A673 (cell line): ENCODE measurements around the gene IDH1. TPM values are rescaled to one million over a fixed set of nuclear protein-coding genes. Genes with fewer than 3 reads are reported as not detected.

Experiments
- BruUV-seq: library from RNA; stranded (reverse); fragments of 400-500 nt; replicated peaks from 2 replicates; lab custom pipeline; 2021; lab: Mats Ljungman, UMichigan
- CTCF ChIA-PET: fragments of 300-600 bp; sonication (Branson Sonifier 250); formaldehyde crosslinking; loops from one replicate; lab custom pipeline; 2022; ENCODE audit warnings: antibody characterized with exemption; lab: Charles Lee
- POLR2A ChIA-PET: fragments of 300-600 bp; sonication (Branson Sonifier 250); formaldehyde crosslinking; loops from one replicate; lab custom pipeline; 2022; ENCODE audit warnings: antibody characterized with exemption; ENCODE audit not compliant: low non-redundant PET; lab: Charles Lee
- DNase-seq: peaks from one replicate; pipeline ENCODE4 v3.0.0-alpha.2; 2015; ENCODE audit warnings: low spot score
- H3K27ac ChIP-seq: fragments of 200-600 bp; sonication (generic); 2 replicates; pipeline ENCODE4 v1.5.1; 2016; ENCODE audit warnings: mixed run types, low read depth, mild to moderate bottlenecking, mixed read lengths, antibody characterized with exemption, low read length; ENCODE audit not compliant: poor library complexity, severe bottlenecking
- H3K27me3 ChIP-seq: fragments of 200-600 bp; sonication (generic); replicated peaks from 2 replicates; pipeline ENCODE4 v1.6.1; 2017; ENCODE audit warnings: mixed run types, low read depth, mild to moderate bottlenecking, mixed read lengths, antibody characterized with exemption, low read length; ENCODE audit not compliant: insufficient read depth, poor library complexity
- H3K36me3 ChIP-seq: fragments of 200-600 bp; sonication (generic); 2 replicates; pipeline ENCODE4 v1.6.1; 2016; ENCODE audit warnings: mixed run types, mild to moderate bottlenecking, mixed read lengths, antibody characterized with exemption, low read length; ENCODE audit not compliant: insufficient read depth, poor library complexity, severe bottlenecking
- H3K4me1 ChIP-seq: fragments of 200-600 bp; sonication (generic); 2 replicates; pipeline ENCODE4 v1.6.1; 2017; ENCODE audit warnings: mixed run types, mild to moderate bottlenecking, mixed read lengths, antibody characterized with exemption, low read length; ENCODE audit not compliant: insufficient read depth, poor library complexity, severe bottlenecking
- H3K4me3 ChIP-seq: fragments of 200-600 bp; sonication (generic); 2 replicates; pipeline ENCODE4 v1.5.1; 2016; ENCODE audit warnings: low read depth, mixed run types, mild to moderate bottlenecking, mixed read lengths, low read length; ENCODE audit not compliant: poor library complexity, severe bottlenecking
- H3K9me3 ChIP-seq: fragments of 200-600 bp; sonication (generic); 2 replicates; pipeline ENCODE4 v1.6.1; 2016; ENCODE audit warnings: mixed run types, low read depth, mild to moderate bottlenecking, mixed read lengths, antibody characterized with exemption, low read length; ENCODE audit not compliant: poor library complexity, severe bottlenecking
- CTCF ChIP-seq: fragments of 300-800, 200-600 bp; sonication (generic); conservative IDR thresholded peaks from 2 replicates; pipeline ENCODE4 v1.5.1; 2017; ENCODE audit warnings: low read depth, mild to moderate bottlenecking, antibody characterized with exemption, low read length, moderate library complexity, mixed read lengths
- EZH2 ChIP-seq: fragments of 200-600 bp; sonication (generic); IDR thresholded peaks from 2 replicates; pipeline ENCODE4 v1.6.1; 2017; ENCODE audit warnings: borderline replicate concordance, low read depth, mild to moderate bottlenecking, mixed read lengths, antibody characterized with exemption, low read length; ENCODE audit not compliant: poor library complexity, severe bottlenecking
- intact Hi-C: fragments of 100-400 bp; cut with micrococcal nuclease; formaldehyde crosslinking; loops from one replicate; pipeline ENCODE4 v1.10.0; 2022; ENCODE audit not compliant: unreplicated experiment
- total RNA-seq: library from RNA; stranded (reverse); gene quantifications from 2 replicates; pipeline ENCODE4 v1.2.3, GENCODE V29; 2021

The IDH1 gene
- total RNA-seq, 1 experiment from 2014 or later: 191 TPM

- BruUV-seq: no TSS peak
- intact Hi-C loops: no loop called here
- no peaks in the 10 kb centered on the region for H3K9me3 ChIP-seq
- H3K4me1 ChIP-seq: no peaks in the 10 kb centered on the region
- CTCF ChIA-PET: no interaction called here
- TF ChIP-seq EZH2 (no peak), CTCF (no peak)
- POLR2A ChIA-PET: interaction anchor here (0.6 kb wide), 1 partner anchor 491 kb away, joined by 6 read pairs; no protein-coding TSS in a partner anchor
- no peak overlapping the region for H3K27ac ChIP-seq
- no peak overlapping the region for H3K4me3 ChIP-seq
- no peak for DNase-seq
- H3K36me3 ChIP-seq: no peaks in the 10 kb centered on the region
- no peaks in the 10 kb centered on the region for H3K27me3 ChIP-seq
Measured at GRCh38 chr2:208210688-208211451, 44.0 kb downstream of the IDH1 start.

GRCh38 chr2:208208335-208209085, 46.4 kb downstream of the IDH1 start:
- H3K36me3 ChIP-seq: no peaks in the 10 kb centered on the region
- ChIA-PET CTCF (no interaction called here), POLR2A (no interaction called here)
- intact Hi-C loops: no loop called here
- H3K27ac ChIP-seq: no peak overlapping the region
- no peaks in the 10 kb centered on the region for H3K27me3 ChIP-seq
- no peak overlapping the region for H3K4me3 ChIP-seq
- no peaks in the 10 kb centered on the region for H3K9me3 ChIP-seq
- no peak for DNase-seq
- no peaks in the 10 kb centered on the region for H3K4me1 ChIP-seq
- BruUV-seq: no TSS peak
- TF ChIP-seq EZH2 (no peak), CTCF (no peak)

- ChIA-PET POLR2A (no interaction called here), CTCF (no interaction called here)
- no TSS peak for BruUV-seq
- intact Hi-C loops: no loop called here
- no peak overlapping the region for H3K27ac ChIP-seq
- no peaks in the 10 kb centered on the region for H3K9me3 ChIP-seq
- H3K27me3 ChIP-seq: no peaks in the 10 kb centered on the region
- TF ChIP-seq EZH2: no peak
- no peak for TF ChIP-seq CTCF
- DNase-seq: no peak
- H3K4me3 ChIP-seq: no peak overlapping the region
- no peaks in the 10 kb centered on the region for H3K36me3 ChIP-seq
- no peaks in the 10 kb centered on the region for H3K4me1 ChIP-seq
Measured at GRCh38 chr2:208207769-208208168, 47.1 kb downstream of the IDH1 start.
